ENCODE results near the gene PRIM2. TPM values are rescaled to one million over a fixed set of nuclear protein-coding genes. Genes with fewer than 3 reads are reported as not detected.
"Not testable (repeated sequence)": the region's sequence is repeated elsewhere in the genome, so short reads cannot be mapped to it uniquely, and the experiment has no call there.

Gene PRIM2
- total RNA-seq, 1 donor from 2014 or later = 4.2 TPM

DNA sequence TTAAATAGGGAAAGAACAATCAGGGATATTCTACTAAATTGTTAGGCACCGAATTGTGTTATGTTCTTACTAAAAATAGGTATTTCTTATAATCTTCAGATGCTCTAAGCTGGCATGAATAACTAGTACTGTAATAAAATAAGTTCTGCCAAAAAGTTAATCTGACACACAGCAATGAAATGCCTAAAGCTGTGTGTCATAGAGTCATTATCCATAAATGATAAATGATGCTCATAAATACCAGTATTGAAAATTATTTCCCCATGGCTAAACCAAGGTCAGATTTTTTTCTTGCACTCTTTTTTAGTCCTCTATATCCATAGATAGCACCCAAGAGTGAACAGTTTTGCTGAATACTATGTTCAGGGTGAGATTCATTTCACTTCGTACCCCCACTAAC, 11.7 kb upstream of the PRIM2 start:
- DNase-seq (ENCODE audit: missing footprints) (no peak), ATAC-seq (no peak)
- intact Hi-C loops (cut with DNase I) = no loop called here

GRCh38 chr6:57306273-57306672, 11.2 kb upstream of the PRIM2 start:
- no peak for DNase-seq (ENCODE audit: missing footprints)
- no peak for ATAC-seq
- intact Hi-C loops (cut with DNase I) = no loop called here

DNA sequence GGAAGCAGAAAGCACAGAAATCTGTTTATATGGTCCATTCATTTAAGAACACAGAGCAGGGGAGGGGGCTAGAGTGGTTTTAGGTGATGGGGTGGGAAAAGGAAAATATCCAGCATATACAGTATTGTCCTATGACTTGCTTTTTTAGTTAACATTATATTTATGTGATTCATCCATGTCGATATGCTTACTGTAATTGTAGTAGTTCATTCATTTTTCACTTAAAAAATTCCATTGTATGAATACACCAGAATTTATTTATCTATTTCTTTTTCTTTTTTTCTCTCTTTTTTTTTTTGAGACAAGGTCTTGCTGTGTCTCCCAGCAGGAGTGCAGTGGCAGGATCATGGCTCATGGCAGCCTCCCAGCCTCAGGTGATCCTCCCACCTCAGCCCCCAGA, 9.6 kb upstream of the PRIM2 start:
- DNase-seq (ENCODE audit: missing footprints) = no peak
- no peak for ATAC-seq
- intact Hi-C loops (cut with DNase I) = no loop called here

DNA sequence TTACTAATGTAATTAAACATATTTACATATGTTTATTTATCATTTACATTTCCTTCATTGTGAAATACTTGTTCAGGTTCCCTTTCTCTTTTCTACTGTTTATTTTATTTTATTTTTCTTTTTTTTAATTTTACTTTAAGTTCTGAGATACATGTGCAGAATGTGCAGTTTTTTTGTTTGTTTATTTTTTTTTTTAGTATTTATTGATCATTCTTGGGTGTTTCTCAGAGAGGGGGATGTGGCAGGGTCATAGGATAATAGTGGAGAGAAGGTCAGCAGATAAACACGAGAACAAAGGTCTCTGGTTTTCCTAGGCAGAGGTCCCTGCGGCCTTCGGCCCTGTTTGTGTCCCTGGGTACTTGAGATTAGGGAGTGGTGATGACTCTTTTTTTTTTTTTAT, 8.7 kb upstream of the PRIM2 start:
- ATAC-seq; intact Hi-C loops (cut with DNase I); DNase-seq (ENCODE audit: missing footprints): not testable (repeated sequence)

DNA sequence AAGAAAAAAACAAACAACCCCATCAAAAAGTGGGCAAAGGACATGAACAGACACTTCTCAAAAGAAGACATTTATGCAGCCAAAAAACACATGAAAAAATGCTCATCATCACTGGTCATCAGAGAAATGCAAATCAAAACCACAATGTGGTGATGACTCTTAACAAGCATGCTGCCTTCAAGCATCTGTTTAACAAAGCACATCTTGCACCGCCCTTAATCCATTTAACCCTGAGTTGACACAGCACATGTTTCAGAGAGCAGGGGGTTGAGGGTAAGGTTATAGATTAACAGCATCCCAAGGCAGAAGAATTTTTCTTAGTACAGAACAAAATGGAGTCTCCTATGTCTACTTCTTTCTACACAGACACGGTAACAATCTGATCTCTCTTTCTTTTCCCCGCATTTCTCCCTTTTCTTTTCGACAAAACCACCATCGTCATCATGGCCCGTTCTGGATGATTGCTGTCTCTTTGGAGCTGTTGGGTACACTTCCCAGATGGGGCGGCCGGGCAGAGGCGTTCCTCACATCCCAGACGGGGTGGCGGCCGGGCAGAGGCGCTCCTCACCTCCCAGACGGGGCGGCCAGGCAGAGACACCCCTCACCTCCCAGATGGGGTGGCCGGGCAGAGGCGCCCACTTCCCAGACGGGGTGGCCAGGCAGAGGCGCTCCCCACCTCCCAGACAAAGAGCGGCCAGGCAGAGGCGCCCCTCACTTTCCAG, 7.2 kb upstream of the PRIM2 start:
- ATAC-seq = not testable (repeated sequence)
- DNase-seq (ENCODE audit: missing footprints) = peak; percentile 63
- intact Hi-C loops (cut with DNase I) = loop anchor here (10.0 kb wide), 1 partner anchor 265 kb away; the partner anchor contains the start of gene KIAA1586

DNA sequence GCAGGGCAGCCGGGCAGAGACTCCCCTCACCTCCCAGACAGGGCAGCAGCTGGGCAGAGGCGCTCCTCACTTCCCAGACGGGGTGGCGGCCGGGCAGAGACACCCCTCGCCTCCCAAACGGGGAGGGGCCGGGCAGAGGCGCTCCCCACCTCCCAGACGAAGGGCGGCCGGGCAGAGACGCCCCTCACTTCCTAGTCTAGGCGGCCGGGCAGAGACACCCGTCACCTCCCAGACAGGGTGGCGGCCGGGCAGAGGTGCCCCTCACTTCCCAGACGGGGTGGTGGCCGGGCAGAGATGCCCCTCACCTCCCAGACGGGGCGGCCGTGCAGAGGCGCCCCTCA, 6.6 kb upstream of the PRIM2 start:
- DNase-seq (ENCODE audit: missing footprints) = no peak
- intact Hi-C loops (cut with DNase I) = loop anchor here (10.0 kb wide), 1 partner anchor 266 kb away; the partner anchor contains the start of gene KIAA1586
- no peak for ATAC-seq

DNA sequence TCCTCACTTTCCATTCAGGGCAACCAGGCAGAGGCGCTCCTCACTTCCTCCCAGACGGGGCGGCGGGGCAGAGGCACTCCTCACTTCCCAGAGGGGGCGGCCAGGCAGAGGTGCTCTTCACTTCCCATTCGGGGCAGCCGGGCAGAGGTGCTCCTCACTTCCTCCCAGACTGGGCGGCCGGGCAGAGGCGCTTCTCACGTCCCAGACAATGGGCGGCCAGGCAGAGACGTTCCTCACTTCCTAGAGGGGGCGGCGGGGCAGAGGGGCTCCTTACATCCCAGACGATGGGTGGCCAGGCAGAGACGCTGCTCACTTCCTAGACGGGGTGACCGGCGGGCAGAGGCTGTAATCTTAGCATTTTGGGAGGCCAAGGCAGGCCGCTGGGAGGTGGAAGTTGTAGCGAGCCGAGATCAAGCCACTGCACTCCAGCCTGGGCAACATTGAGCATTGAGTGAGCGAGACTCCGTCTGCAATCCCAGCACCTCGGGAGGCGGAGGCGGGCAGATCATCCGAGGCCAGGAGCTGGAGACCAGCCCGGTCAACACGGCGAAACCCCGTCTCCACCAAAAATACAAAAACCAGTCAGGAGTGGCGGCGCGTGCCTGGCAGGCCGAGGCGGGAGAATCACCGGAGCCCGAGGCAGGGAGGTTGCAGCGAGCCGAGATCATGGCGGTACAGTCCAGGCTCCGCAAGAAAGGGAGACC, 6.0 kb upstream of the PRIM2 start:
- peak; percentile 57 for DNase-seq (ENCODE audit: missing footprints)
- intact Hi-C loops (cut with DNase I) = loop anchor here (10.0 kb wide), 1 partner anchor 267 kb away; the partner anchor contains the start of gene KIAA1586
- ATAC-seq = not testable (repeated sequence)

GRCh38 chr6:57312004-57312345, 5.5 kb upstream of the PRIM2 start:
- intact Hi-C loops (cut with DNase I) = loop anchor here (10.0 kb wide), 1 partner anchor 267 kb away; the partner anchor contains the start of gene KIAA1586
- ATAC-seq = no peak

DNA sequence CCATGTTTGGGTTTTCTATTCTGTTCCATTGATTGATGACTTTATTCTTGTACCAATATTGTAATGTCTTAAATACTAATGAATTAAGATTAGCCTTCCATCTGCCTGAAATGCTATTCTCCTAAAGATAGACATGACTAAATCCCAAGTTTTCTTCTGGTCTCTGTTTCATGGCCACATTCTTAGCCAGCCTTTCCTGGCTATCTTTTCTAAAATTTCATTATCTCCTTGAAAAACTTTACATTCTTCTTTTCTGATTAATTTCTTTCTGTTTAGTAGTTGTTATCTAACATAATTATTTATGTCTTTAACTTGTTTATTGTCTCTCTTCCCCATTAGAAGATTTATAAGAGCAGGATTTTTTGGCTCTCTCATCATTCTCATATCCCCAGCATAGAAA, 4.4 kb upstream of the PRIM2 start:
- intact Hi-C loops (cut with DNase I) = loop anchor here (10.0 kb wide), 1 partner anchor 268 kb away; the partner anchor contains the start of gene KIAA1586
- ATAC-seq = no peak
- DNase-seq (ENCODE audit: missing footprints) = no peak

More at GRCh38 chr6:57312004-57312345, 5.5 kb upstream of the PRIM2 start:
- no peak for DNase-seq (ENCODE audit: missing footprints)

- intact Hi-C loops (cut with DNase I) = loop anchor here (10.0 kb wide), 1 partner anchor 269 kb away; the partner anchor contains the start of gene KIAA1586
Observed at GRCh38 chr6:57313711-57314471, 3.5 kb upstream of the PRIM2 start.

GRCh38 chr6:57315111-57315510, 2.3 kb upstream of the PRIM2 start:
- intact Hi-C loops (cut with DNase I) = loop anchor here (5.0 to 10.0 kb wide), 4 partner anchors 93 to 408 kb away; partner anchors contain the start of genes BAG2, KIAA1586 and RAB23
- DNase-seq (ENCODE audit: missing footprints) (no peak), ATAC-seq (no peak)

More at GRCh38 chr6:57313711-57314471, 3.5 kb upstream of the PRIM2 start:
- DNase-seq (ENCODE audit: missing footprints) (no peak), ATAC-seq (no peak)

DNA sequence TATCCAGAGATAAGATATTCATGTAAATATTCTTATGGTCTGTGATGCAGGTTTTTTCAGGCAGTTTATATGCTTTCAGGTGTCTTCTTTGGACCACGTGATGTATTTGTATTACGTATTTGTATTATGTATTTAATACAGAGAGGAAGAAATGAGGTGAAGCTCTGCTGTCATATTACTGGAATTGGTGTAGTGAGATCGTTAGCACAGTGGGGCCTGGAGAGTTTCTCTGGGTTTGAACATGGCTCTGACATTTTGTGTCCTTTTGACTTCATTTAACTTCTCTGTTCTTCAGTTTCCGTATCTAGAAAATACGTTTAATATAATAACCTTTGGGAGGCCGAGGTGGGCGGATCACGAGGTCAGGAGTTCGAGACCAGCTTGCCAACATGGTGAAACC, 1.6 kb upstream of the PRIM2 start:
- no peak for DNase-seq (ENCODE audit: missing footprints)
- ATAC-seq = no peak
- intact Hi-C loops (cut with DNase I) = loop anchor here (5.0 to 10.0 kb wide), 4 partner anchors 94 to 409 kb away; partner anchors contain the start of genes BAG2, KIAA1586 and RAB23

GRCh38 chr6:57316581-57317059, 810 bp upstream of the PRIM2 start:
- intact Hi-C loops (cut with DNase I) = loop anchor here (1.0 to 10.0 kb wide), 5 partner anchors 94 to 409 kb away; partner anchors contain the start of genes BAG2, KIAA1586 and RAB23
- ATAC-seq (peak; percentile 96), DNase-seq (ENCODE audit: missing footprints) (peak; percentile 76)

- ATAC-seq (no peak), DNase-seq (ENCODE audit: missing footprints) (no peak)
- intact Hi-C loops (cut with DNase I) = no loop called here
Observed at GRCh38 chr6:57324538-57324937, 7.1 kb downstream of the PRIM2 start.

DNA sequence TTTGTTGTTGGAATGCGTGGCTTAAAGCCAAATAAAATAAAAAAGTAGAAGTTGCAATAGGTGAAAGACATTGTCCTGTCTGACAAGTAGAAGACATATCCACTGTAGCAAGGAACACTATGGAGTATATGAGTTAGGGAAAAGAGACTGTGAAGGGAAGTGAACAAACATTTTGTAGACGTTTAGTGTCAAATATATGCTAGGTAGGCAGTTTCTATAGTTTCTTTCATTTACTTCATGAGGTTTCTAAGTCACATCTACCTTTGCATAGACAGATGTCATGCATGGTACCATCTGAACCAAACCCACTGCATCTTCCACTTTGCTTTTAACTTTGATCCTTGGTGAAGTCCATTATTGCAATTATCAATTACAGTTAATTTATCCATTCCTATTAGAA, 9.9 kb downstream of the PRIM2 start:
- intact Hi-C loops (cut with DNase I) = no loop called here
- DNase-seq (ENCODE audit: missing footprints) (no peak), ATAC-seq (no peak)

DNA sequence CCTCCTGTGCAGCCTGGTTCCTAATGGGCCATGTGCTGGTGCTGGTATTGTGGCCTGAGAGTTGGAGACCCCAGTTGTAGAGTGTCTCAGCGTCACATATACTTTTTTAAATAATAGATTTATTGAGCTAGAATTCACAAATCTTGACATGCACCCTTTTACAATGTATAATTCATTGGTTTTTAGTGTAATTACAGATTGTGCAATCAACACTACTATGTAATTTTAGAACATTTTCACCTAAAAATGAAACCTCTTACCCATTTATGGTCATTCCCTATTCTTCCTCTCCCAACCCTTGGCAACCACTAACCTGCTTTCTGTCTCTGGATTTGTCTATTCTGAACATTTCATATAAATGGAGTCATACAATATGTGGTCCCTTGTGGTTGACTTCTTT, 10.6 kb downstream of the PRIM2 start:
- intact Hi-C loops (cut with DNase I) = no loop called here
- ATAC-seq = no peak
- DNase-seq (ENCODE audit: missing footprints) = no peak

GRCh38 chr6:57329933-57330332, 12.5 kb downstream of the PRIM2 start:
- intact Hi-C loops (cut with DNase I) = no loop called here
- ATAC-seq (no peak), DNase-seq (ENCODE audit: missing footprints) (no peak)

DNA sequence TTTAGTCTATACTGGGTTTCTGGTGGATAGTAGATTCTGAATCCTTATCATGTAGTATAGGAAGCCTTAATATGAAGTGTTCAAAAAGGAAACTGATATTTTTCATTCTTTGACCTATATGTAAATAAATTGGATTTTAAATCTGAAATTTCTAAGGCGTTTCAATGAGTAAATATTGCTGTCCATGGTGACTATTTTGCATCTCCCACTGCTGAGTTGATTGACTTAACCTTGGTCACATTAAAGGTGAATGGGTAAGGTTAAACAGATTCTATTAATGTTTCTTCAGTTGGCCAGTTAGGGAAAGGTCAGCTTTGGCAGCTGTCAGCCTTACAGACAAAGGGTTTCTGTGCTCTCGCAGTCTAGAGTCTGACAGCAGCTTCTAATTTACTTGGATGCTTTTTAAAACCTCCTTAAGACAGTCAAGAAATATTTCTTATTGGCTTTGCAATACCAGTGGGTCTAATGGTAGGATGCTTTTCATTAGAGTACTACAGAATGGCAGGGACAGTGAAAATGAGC, 24.8 kb downstream of the PRIM2 start:
- no peak for DNase-seq (ENCODE audit: missing footprints)
- no peak for ATAC-seq
- intact Hi-C loops (cut with DNase I) = no loop called here

- intact Hi-C loops (cut with DNase I); DNase-seq (ENCODE audit: missing footprints); ATAC-seq: not testable (repeated sequence)
Observed at GRCh38 chr6:57343342-57343741, 25.9 kb downstream of the PRIM2 start.

Data from Right ventricle myocardium inferior (tissue), 1 donor.